Keratinocyte (primary cell): ENCODE data around the gene TUBA1A.

Source experiments
- CTCF ChIP-seq, 3 experiments: IDR thresholded peaks in 1 of 3; conservative IDR thresholded peaks in 1 of 3; optimal IDR thresholded peaks in 1 of 3; 2 replicates in 2 of 3; 3 replicates in 1 of 3; pipeline versions ENCODE3 to v1.5.1; 2011; ENCODE audit warnings: low read length in 3 of 3, mild to moderate bottlenecking in 3 of 3, moderate library complexity in 2 of 3, control low read depth in 1 of 3, inconsistent platforms in 1 of 3; ENCODE audit not compliant: insufficient read depth in 2 of 3; ENCODE audit errors: extremely low read depth in 1 of 3
- EZH2 ChIP-seq: IDR thresholded peaks from one replicate; pipeline ENCODE4 v1.6.1; 2012; ENCODE audit warnings: inconsistent platforms, mild to moderate bottlenecking, low read length, moderate library complexity

- TF ChIP-seq CTCF (optimal IDR thresholded peaks at IDR 0.05 in 1 of 3, IDR thresholded peaks at IDR 0.05 in 1 of 3, conservative IDR thresholded peaks at IDR 0.05 in 1 of 3; ENCODE audit: extremely low read depth in 1 of 3, insufficient read depth in 2 of 3, low read length in 3 of 3): no peak
- TF ChIP-seq EZH2: no peak
Observed at GRCh38 chr12:49137476-49137875, 51.4 kb downstream of the TUBA1A start.
